A673 (cell line): Measurements from ENCODE around the gene PPP4R2. TPM values are rescaled to one million over a fixed set of nuclear protein-coding genes. Genes with fewer than 3 reads are reported as not detected.

Experiments
- BruUV-seq: library from RNA; stranded (reverse); fragments of 400-500 nt; replicated peaks from 2 replicates; lab custom pipeline; 2021; lab: Mats Ljungman, UMichigan
- CTCF ChIA-PET: fragments of 300-600 bp; sonication (Branson Sonifier 250); formaldehyde crosslinking; loops from one replicate; lab custom pipeline; 2022; ENCODE audit warnings: antibody characterized with exemption; lab: Charles Lee
- POLR2A ChIA-PET: fragments of 300-600 bp; sonication (Branson Sonifier 250); formaldehyde crosslinking; loops from one replicate; lab custom pipeline; 2022; ENCODE audit warnings: antibody characterized with exemption; ENCODE audit not compliant: low non-redundant PET; lab: Charles Lee
- DNase-seq: peaks from one replicate; pipeline ENCODE4 v3.0.0-alpha.2; 2015; ENCODE audit warnings: low spot score
- H3K27ac ChIP-seq: fragments of 200-600 bp; sonication (generic); 2 replicates; pipeline ENCODE4 v1.5.1; 2016; ENCODE audit warnings: mixed run types, low read depth, mild to moderate bottlenecking, mixed read lengths, antibody characterized with exemption, low read length; ENCODE audit not compliant: poor library complexity, severe bottlenecking
- H3K27me3 ChIP-seq: fragments of 200-600 bp; sonication (generic); replicated peaks from 2 replicates; pipeline ENCODE4 v1.6.1; 2017; ENCODE audit warnings: mixed run types, low read depth, mild to moderate bottlenecking, mixed read lengths, antibody characterized with exemption, low read length; ENCODE audit not compliant: insufficient read depth, poor library complexity
- H3K36me3 ChIP-seq: fragments of 200-600 bp; sonication (generic); 2 replicates; pipeline ENCODE4 v1.6.1; 2016; ENCODE audit warnings: mixed run types, mild to moderate bottlenecking, mixed read lengths, antibody characterized with exemption, low read length; ENCODE audit not compliant: insufficient read depth, poor library complexity, severe bottlenecking
- H3K4me1 ChIP-seq: fragments of 200-600 bp; sonication (generic); 2 replicates; pipeline ENCODE4 v1.6.1; 2017; ENCODE audit warnings: mixed run types, mild to moderate bottlenecking, mixed read lengths, antibody characterized with exemption, low read length; ENCODE audit not compliant: insufficient read depth, poor library complexity, severe bottlenecking
- H3K4me3 ChIP-seq: fragments of 200-600 bp; sonication (generic); 2 replicates; pipeline ENCODE4 v1.5.1; 2016; ENCODE audit warnings: low read depth, mixed run types, mild to moderate bottlenecking, mixed read lengths, low read length; ENCODE audit not compliant: poor library complexity, severe bottlenecking
- H3K9me3 ChIP-seq: fragments of 200-600 bp; sonication (generic); 2 replicates; pipeline ENCODE4 v1.6.1; 2016; ENCODE audit warnings: mixed run types, low read depth, mild to moderate bottlenecking, mixed read lengths, antibody characterized with exemption, low read length; ENCODE audit not compliant: poor library complexity, severe bottlenecking
- EZH2 ChIP-seq: fragments of 200-600 bp; sonication (generic); IDR thresholded peaks from 2 replicates; pipeline ENCODE4 v1.6.1; 2017; ENCODE audit warnings: borderline replicate concordance, low read depth, mild to moderate bottlenecking, mixed read lengths, antibody characterized with exemption, low read length; ENCODE audit not compliant: poor library complexity, severe bottlenecking
- intact Hi-C: fragments of 100-400 bp; cut with micrococcal nuclease; formaldehyde crosslinking; loops from one replicate; pipeline ENCODE4 v1.10.0; 2022; ENCODE audit not compliant: unreplicated experiment
- total RNA-seq: library from RNA; stranded (reverse); gene quantifications from 2 replicates; pipeline ENCODE4 v1.2.3, GENCODE V29; 2021
- TF ChIP-seq, protein P1 (sequence below): fragments of 300-800, 200-600 bp; sonication (generic); conservative IDR thresholded peaks from 2 replicates; pipeline ENCODE4 v1.5.1; 2017; ENCODE audit warnings: low read depth, mild to moderate bottlenecking, antibody characterized with exemption, low read length, moderate library complexity, mixed read lengths

Gene PPP4R2
- total RNA-seq, 1 experiment from 2014 or later: 41.4 TPM

DNA sequence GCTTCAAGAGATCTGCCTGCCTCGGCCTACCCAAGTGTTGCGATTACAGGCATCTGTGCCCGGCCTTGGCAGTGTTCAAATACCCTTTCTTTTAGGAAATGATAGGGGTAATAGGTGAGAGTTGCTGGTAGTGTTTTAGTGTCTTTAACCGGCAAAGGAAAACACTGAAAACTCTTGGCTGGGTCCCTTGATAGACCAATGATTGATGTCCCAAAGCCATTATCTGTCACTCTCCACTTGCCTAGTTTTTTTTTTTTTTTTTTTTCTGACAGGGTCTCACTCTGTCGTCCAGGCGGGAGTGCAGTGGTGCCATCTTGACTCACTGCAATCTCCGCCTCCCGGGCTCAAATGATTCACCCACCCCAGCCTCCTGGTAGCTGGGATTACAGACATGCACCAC lies 84.5 kb downstream of the PPP4R2 start:
- Histone ChIP-seq H3K9me3 (no peaks in the 10 kb centered on the region), H3K4me1 (no peaks in the 10 kb centered on the region), H3K27me3 (no peaks in the 10 kb centered on the region), H3K36me3 (no peaks in the 10 kb centered on the region), H3K4me3 (no peak overlapping the region), H3K27ac (no peak overlapping the region)
- intact Hi-C loops: loop anchor here (10.0 kb wide), 3 partner anchors 256 to 1356 kb away; partner anchors contain the start of gene EIF4E3
- CTCF ChIA-PET: no interaction called here
- no peak for DNase-seq
- no peak for TF ChIP-seq EZH2
- no TSS peak for BruUV-seq
- POLR2A ChIA-PET: no interaction called here

DNA sequence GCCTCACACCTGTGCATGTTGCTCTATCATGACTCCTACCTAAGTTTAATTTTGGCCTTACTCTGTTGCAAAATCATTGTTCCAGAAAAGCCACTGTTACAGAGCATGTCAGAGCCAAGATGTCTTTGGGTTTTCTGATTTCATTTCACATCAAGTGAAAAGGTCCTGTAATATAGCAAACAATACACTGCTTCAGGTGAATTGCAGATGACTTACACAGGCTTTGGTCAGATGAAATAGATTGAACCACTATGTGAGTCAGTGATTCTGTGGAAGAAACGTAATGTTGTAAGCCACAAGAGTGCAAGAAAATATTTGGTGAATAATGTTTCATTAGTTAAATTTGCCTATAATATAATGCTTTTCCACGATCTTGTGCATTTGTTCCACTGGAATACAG lies 87.6 kb downstream of the PPP4R2 start:
- no peaks in the 10 kb centered on the region for H3K27me3 ChIP-seq
- no peaks in the 10 kb centered on the region for H3K4me1 ChIP-seq
- CTCF ChIA-PET: no interaction called here

DNA sequence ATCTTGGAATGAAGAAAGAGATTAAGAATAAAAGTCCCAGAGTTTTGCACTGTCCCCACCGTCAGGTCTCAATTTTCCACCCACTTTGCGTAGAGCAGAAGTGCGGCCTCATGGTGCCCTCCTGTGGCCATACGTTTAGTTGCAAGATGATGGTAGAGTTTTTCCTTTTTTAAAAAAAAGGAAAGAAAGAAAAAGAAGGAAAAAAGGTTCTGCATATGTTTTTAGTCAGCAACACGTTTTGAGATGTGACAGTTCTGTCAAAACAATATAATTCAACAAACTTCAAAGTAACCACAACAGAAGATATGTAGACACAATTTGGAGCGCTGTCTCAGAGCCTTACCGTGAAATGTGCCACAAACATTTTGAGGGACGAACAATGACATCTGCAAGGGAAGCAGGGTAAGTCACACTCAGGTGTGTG lies 89.5 kb downstream of the PPP4R2 start:
- no TSS peak for BruUV-seq

More for the DNA sequence above, 87.6 kb downstream of the PPP4R2 start:
- H3K9me3 ChIP-seq: no peaks in the 10 kb centered on the region
- BruUV-seq: no TSS peak
- no peak overlapping the region for H3K27ac ChIP-seq
- intact Hi-C loops: loop anchor here (10.0 kb wide), 3 partner anchors 259 to 1359 kb away; partner anchors contain the start of gene EIF4E3
- POLR2A ChIA-PET: interaction anchor here (0.7 kb wide), 1 partner anchor 223 kb away, joined by 7 read pairs; no protein-coding TSS in a partner anchor
- H3K36me3 ChIP-seq: no peaks in the 10 kb centered on the region
- no peak for DNase-seq
- TF ChIP-seq, protein P1, sequence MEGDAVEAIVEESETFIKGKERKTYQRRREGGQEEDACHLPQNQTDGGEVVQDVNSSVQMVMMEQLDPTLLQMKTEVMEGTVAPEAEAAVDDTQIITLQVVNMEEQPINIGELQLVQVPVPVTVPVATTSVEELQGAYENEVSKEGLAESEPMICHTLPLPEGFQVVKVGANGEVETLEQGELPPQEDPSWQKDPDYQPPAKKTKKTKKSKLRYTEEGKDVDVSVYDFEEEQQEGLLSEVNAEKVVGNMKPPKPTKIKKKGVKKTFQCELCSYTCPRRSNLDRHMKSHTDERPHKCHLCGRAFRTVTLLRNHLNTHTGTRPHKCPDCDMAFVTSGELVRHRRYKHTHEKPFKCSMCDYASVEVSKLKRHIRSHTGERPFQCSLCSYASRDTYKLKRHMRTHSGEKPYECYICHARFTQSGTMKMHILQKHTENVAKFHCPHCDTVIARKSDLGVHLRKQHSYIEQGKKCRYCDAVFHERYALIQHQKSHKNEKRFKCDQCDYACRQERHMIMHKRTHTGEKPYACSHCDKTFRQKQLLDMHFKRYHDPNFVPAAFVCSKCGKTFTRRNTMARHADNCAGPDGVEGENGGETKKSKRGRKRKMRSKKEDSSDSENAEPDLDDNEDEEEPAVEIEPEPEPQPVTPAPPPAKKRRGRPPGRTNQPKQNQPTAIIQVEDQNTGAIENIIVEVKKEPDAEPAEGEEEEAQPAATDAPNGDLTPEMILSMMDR: no peak
- no peak for TF ChIP-seq EZH2
- no peak overlapping the region for H3K4me3 ChIP-seq

More for the DNA sequence above, 89.5 kb downstream of the PPP4R2 start:
- TF ChIP-seq, protein P1: peak; percentile 64
- TF ChIP-seq EZH2: no peak
- Histone ChIP-seq H3K27ac (no peak overlapping the region), H3K36me3 (no peaks in the 10 kb centered on the region), H3K27me3 (no peaks in the 10 kb centered on the region), H3K9me3 (no peaks in the 10 kb centered on the region), H3K4me3 (no peak overlapping the region), H3K4me1 (no peaks in the 10 kb centered on the region)
- intact Hi-C loops: loop anchor here (5.0 to 10.0 kb wide), 4 partner anchors 149 to 1361 kb away; partner anchors contain the start of gene EIF4E3
- peak; percentile 47 for DNase-seq
- ChIA-PET CTCF (no interaction called here), POLR2A (no interaction called here)
